Spleen (tissue), 11 donors: ENCODE measurements around the gene IQGAP2. TPM values are rescaled to one million over a fixed set of nuclear protein-coding genes. Genes with fewer than 3 reads are reported as not detected.

Experiments
- DNase-seq: peaks from one replicate; pipeline ENCODE4 v3.0.0-alpha.2; 2020
- H3K27ac ChIP-seq, 8 donors: fragments of 200-600 bp; sonication (generic) in 7 of 8; 1 replicate in 4 of 8; 2 replicates in 4 of 8; pipeline versions ENCODE4 v1.5.0 to v1.8.0; 2016 to 2021; ENCODE audit warnings: inconsistent platforms in 4 of 8, mild to moderate bottlenecking in 4 of 8, moderate library complexity in 1 of 8
- H3K27me3 ChIP-seq, 7 donors: fragments of 200-600 bp; sonication (generic) in 6 of 7; replicated peaks in 1 of 7; 1 replicate in 4 of 7; 2 replicates in 3 of 7; pipeline versions ENCODE4 v1.5.0 to v1.8.0; 2016 to 2021; ENCODE audit warnings: inconsistent platforms in 3 of 7, mild to moderate bottlenecking in 1 of 7
- H3K36me3 ChIP-seq, 6 donors: fragments of 200-600 bp; sonication (generic) in 5 of 6; 1 replicate in 4 of 6; 2 replicates in 2 of 6; pipeline versions ENCODE4 v1.5.0 to v1.8.0; 2016 to 2021; ENCODE audit warnings: inconsistent platforms in 2 of 6
- H3K4me1 ChIP-seq, 6 donors: fragments of 200-600 bp; sonication (generic) in 5 of 6; 1 replicate in 3 of 6; 2 replicates in 3 of 6; pipeline versions ENCODE4 v1.5.0 to v1.8.0; 2016 to 2021; ENCODE audit warnings: inconsistent platforms in 3 of 6
- H3K4me3 ChIP-seq, 8 donors: fragments of 200-600 bp; sonication (generic) in 7 of 8; 1 replicate in 4 of 8; 2 replicates in 4 of 8; pipeline versions ENCODE4 v1.5.0 to v1.8.0; 2016 to 2021; ENCODE audit warnings: inconsistent platforms in 4 of 8, mild to moderate bottlenecking in 4 of 8, moderate library complexity in 2 of 8
- H3K9me3 ChIP-seq, 8 donors: fragments of 200-600 bp; sonication (generic) in 7 of 8; 1 replicate in 4 of 8; 2 replicates in 4 of 8; pipeline versions ENCODE4 v1.5.0 to v1.8.0; 2016 to 2021; ENCODE audit warnings: inconsistent platforms in 4 of 8
- CTCF ChIP-seq, 11 experiments: fragments of 200-600 bp in 7 of 11; fragments of 450-650 bp in 4 of 11; sonication (generic) in 4 of 11; IDR thresholded peaks in 8 of 11; conservative IDR thresholded peaks in 3 of 11; 1 replicate in 7 of 11; 2 replicates in 4 of 11; pipeline versions ENCODE4 v1.4.0 to v1.8.0; 2016 to 2021; ENCODE audit warnings: antibody characterized with exemption in 11 of 11, inconsistent platforms in 4 of 11, mild to moderate bottlenecking in 1 of 11
- POLR2A ChIP-seq, 3 donors: fragments of 450-650 bp; IDR thresholded peaks; one replicate each; pipeline ENCODE4 v1.5.1; 2017; ENCODE audit warnings: antibody characterized with exemption in 3 of 3, mild to moderate bottlenecking in 1 of 3
- POLR2AphosphoS5 ChIP-seq, 3 donors: sonication (generic); formaldehyde crosslinking; IDR thresholded peaks; one replicate each; pipeline ENCODE4 v1.5.1; 2017; ENCODE audit warnings: antibody characterized with exemption in 3 of 3
- WGBS, 5 donors: extraction: QIAGEN DNeasy Blood & Tissue Kit in 3 of 5; methylation state at CpG; one replicate each; pipeline versions ENCODE4 v1.1.5 to v1.1.7; 2013 to 2018; 5-methylcytosine and 5-hydroxymethylcytosine counted together
- intact Hi-C: fragments of 100-400 bp; cut with DNase I; formaldehyde crosslinking; loops from one replicate; pipeline ENCODE4 v1.15.0; 2023; ENCODE audit warnings: low total_unique reads
- polyA plus RNA-seq, 3 donors: library from polyadenylated mRNA; stranded (reverse); fragments of 200-250 nt; gene quantifications; one replicate each; pipeline ENCODE4 v1.2.1, GENCODE V29; 2013
- total RNA-seq, 7 donors: library from RNA; depleted of rRNA in 3 of 7; stranded (reverse); fragments of >200 nt in 3 of 7; fragmentation: NEBNext Ultra II Directional in 4 of 7; extraction: Animal tissue kit (Norgen Biotek cat#: 25700) in 4 of 7; gene quantifications; one replicate each; pipeline versions ENCODE4 v1.1.0 to v1.2.1, GENCODE V29; 2016 to 2021
- donor health status: healthy with polysubstance abuse.
- donor health status: DM: no; HTN: no; CAD: no; lungs with moderate emphysema.
- donor health status: DM: no; HTN: no; CAD: no.
- donor health status: Bipolar disorder and iron deficiency.
- donor health status: healthy.
- donor health status: DM: no; HTN: no; CAD: no.
- donor health status: DM: yes; HTN: yes; CAD: no.

IQGAP2 gene
- total and polyA plus RNA-seq, 10 donors, result 9.3 to 83.6 (median 52.8) TPM

DNA sequence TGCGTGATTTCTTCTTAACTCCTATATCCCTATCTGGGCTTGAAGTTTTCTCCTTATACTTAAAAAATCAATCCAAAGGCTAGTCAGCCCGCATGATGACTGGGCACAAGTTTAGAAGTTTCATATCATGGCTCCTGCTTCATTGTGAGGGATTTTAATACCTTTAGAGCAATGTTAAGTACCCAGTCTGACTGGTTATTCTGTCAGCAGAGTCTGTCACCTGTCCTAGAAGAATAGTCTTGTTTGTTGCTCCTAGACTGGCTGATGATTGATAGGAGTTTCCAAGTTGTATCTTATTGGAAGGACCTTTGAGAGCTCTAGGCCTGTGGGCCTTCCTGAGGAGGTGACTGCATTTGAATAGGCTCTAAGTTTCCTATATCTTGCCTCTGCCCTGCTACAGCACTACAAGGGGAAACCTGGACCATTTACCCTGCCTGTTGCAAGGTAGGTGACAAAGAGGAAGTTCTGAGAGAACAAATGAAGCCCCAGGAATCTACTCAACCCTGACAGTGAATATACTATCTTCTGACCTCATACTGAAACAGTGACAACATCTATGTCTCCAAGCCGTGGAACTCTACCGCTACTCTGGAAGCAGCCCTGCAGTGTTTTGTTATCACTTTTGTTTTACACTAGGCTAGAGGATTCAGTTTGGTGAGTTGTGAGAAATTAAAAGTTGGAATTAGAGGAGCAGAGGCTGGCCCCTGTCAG lies 153.6 kb downstream of the IQGAP2 start:
- WGBS, 5 donors, result 69 to 91% (median 87%) methylated on average over 4 of the region's 4 CpGs
- no peak overlapping the region for H3K4me3 ChIP-seq
- no peak for TF ChIP-seq POLR2AphosphoS5 (IDR thresholded peaks at IDR 0.05)
- TF ChIP-seq CTCF (IDR thresholded peaks at IDR 0.05 in 8 of 11, conservative IDR thresholded peaks at IDR 0.05 in 3 of 11), result no peak
- TF ChIP-seq POLR2A (IDR thresholded peaks at IDR 0.05), result no peak
- peaks cover 0 to 13% (median 0%) of the 10 kb centered on the region in 6 donors for H3K4me1 ChIP-seq
- H3K36me3 ChIP-seq, result no peaks in the 10 kb centered on the region
- peak overlapping the region in 1 of 8 donors; percentile 0 for H3K27ac ChIP-seq
- DNase-seq, result no peak
- no peaks in the 10 kb centered on the region for H3K27me3 ChIP-seq
- intact Hi-C loops, result no loop called here
- H3K9me3 ChIP-seq, result no peaks in the 10 kb centered on the region

- H3K36me3 ChIP-seq, result peaks cover 0 to 24% (median 0%) of the 10 kb centered on the region in 6 donors
- no peak for DNase-seq
- H3K4me1 ChIP-seq, result peaks cover 0 to 23% (median 6%) of the 10 kb centered on the region in 6 donors
- intact Hi-C loops, result no loop called here
- 76 to 87% (median 80%) methylated on average over 5 of the region's 5 CpGs for WGBS, 5 donors
- no peaks in the 10 kb centered on the region for H3K9me3 ChIP-seq
- no peak overlapping the region for H3K4me3 ChIP-seq
- H3K27ac ChIP-seq, result no peak overlapping the region
- no peaks in the 10 kb centered on the region for H3K27me3 ChIP-seq
- no peak for TF ChIP-seq CTCF (IDR thresholded peaks at IDR 0.05 in 8 of 11, conservative IDR thresholded peaks at IDR 0.05 in 3 of 11)
- no peak for TF ChIP-seq POLR2A (IDR thresholded peaks at IDR 0.05)
- no peak for TF ChIP-seq POLR2AphosphoS5 (IDR thresholded peaks at IDR 0.05)
Measured at GRCh38 chr5:76560952-76561891, 158.1 kb downstream of the IQGAP2 start.

- H3K9me3 ChIP-seq, result no peaks in the 10 kb centered on the region
- H3K4me3 ChIP-seq, result no peak overlapping the region
- TF ChIP-seq POLR2A (IDR thresholded peaks at IDR 0.05) (no peak), CTCF (IDR thresholded peaks at IDR 0.05 in 8 of 11, conservative IDR thresholded peaks at IDR 0.05 in 3 of 11) (no peak)
- H3K27ac ChIP-seq, result no peak overlapping the region
- 87 to 97% (median 95%) methylated on average over 6 of the region's 6 CpGs for WGBS, 5 donors
- peaks cover 0 to 16% (median 3%) of the 10 kb centered on the region in 6 donors for H3K4me1 ChIP-seq
- H3K36me3 ChIP-seq, result peaks cover 0 to 24% (median 0%) of the 10 kb centered on the region in 6 donors
- intact Hi-C loops, result no loop called here
- no peak for DNase-seq
- H3K27me3 ChIP-seq, result no peaks in the 10 kb centered on the region
Measured at GRCh38 chr5:76561959-76562358, 158.9 kb downstream of the IQGAP2 start.

- Histone ChIP-seq H3K27me3 (no peaks in the 10 kb centered on the region), H3K27ac (peak overlapping the region in 1 of 8 donors; percentile 54), H3K4me3 (no peak overlapping the region), H3K36me3 (peaks cover 0 to 24% (median 0%) of the 10 kb centered on the region in 6 donors), H3K4me1 (peaks cover 0 to 12% (median 3%) of the 10 kb centered on the region in 6 donors), H3K9me3 (no peaks in the 10 kb centered on the region)
- no peak for TF ChIP-seq POLR2A (IDR thresholded peaks at IDR 0.05)
- no peak for TF ChIP-seq POLR2AphosphoS5 (IDR thresholded peaks at IDR 0.05)
- no peak for TF ChIP-seq CTCF (IDR thresholded peaks at IDR 0.05 in 8 of 11, conservative IDR thresholded peaks at IDR 0.05 in 3 of 11)
- 64 to 88% (median 80%) methylated on average over 7 of the region's 7 CpGs for WGBS, 5 donors
- intact Hi-C loops, result no loop called here
- DNase-seq, result no peak
Measured at GRCh38 chr5:76565009-76565408, 161.9 kb downstream of the IQGAP2 start.
